GM19372 (cell line): ENCODE results near the gene RIPK4.
"Not testable (repeated sequence)": the region's sequence is repeated elsewhere in the genome, so short reads cannot be mapped to it uniquely, and the experiment has no call there.

Experiments used
- ATAC-seq: cut with Tn5 transposase; IDR thresholded peaks from one replicate; pipeline ENCODE4 v1.9.1; 2021; ENCODE audit warnings: mild to moderate bottlenecking, low read depth, moderate library complexity; ENCODE audit not compliant: unreplicated experiment

RIPK4 gene

GRCh38 chr21:41796476-41797080 lies 29.7 kb upstream of the RIPK4 start:
- no peak for ATAC-seq

- ATAC-seq, result no peak
Observed at GRCh38 chr21:41795726-41796125, 28.9 kb upstream of the RIPK4 start.

- ATAC-seq, result no peak
Observed at GRCh38 chr21:41794600-41794999, 27.7 kb upstream of the RIPK4 start.

- ATAC-seq, result no peak
Observed at GRCh38 chr21:41792711-41793110, 25.9 kb upstream of the RIPK4 start.

- no peak for ATAC-seq
Observed at GRCh38 chr21:41786509-41786987, 19.7 kb upstream of the RIPK4 start.

GRCh38 chr21:41785262-41785661 lies 18.4 kb upstream of the RIPK4 start:
- not testable (repeated sequence) for ATAC-seq

- ATAC-seq, result no peak
Observed at GRCh38 chr21:41784456-41785102, 17.7 kb upstream of the RIPK4 start.

- ATAC-seq, result no peak
Observed at GRCh38 chr21:41783476-41784180, 16.8 kb upstream of the RIPK4 start.

- ATAC-seq, result no peak
Observed at GRCh38 chr21:41781050-41781410, 14.2 kb upstream of the RIPK4 start.

- ATAC-seq, result no peak
Observed at GRCh38 chr21:41780337-41781049, 13.6 kb upstream of the RIPK4 start.

GRCh38 chr21:41779659-41780058 lies 12.8 kb upstream of the RIPK4 start:
- no peak for ATAC-seq

- ATAC-seq, result no peak
Observed at GRCh38 chr21:41778930-41779600, 12.2 kb upstream of the RIPK4 start.

- ATAC-seq, result no peak
Observed at GRCh38 chr21:41777951-41778815, 11.3 kb upstream of the RIPK4 start.

GRCh38 chr21:41776778-41777177 lies 9.9 kb upstream of the RIPK4 start:
- no peak for ATAC-seq

- ATAC-seq, result no peak
Observed at GRCh38 chr21:41775149-41775472, 8.3 kb upstream of the RIPK4 start.

GRCh38 chr21:41774467-41775148 lies 7.8 kb upstream of the RIPK4 start:
- no peak for ATAC-seq

- ATAC-seq, result no peak
Observed at GRCh38 chr21:41772351-41773080, 5.7 kb upstream of the RIPK4 start.

GRCh38 chr21:41771625-41771945 lies 4.7 kb upstream of the RIPK4 start:
- no peak for ATAC-seq
